Trophoblast cell (in vitro differentiated cells and primary cell): ENCODE data around the gene NRL.

Experiments
- DNase-seq, 2 donors: peaks; one replicate each; pipeline ENCODE4 v3.0.0-alpha.2; 2016
- H2AFZ ChIP-seq: 2 replicates; pipeline ENCODE4 v1.6.1; 2013; ENCODE audit warnings: low read length, moderate library complexity, mild to moderate bottlenecking; ENCODE audit not compliant: insufficient read depth, poor library complexity
- H2AK5ac ChIP-seq: 2 replicates; pipeline ENCODE4 v1.6.1; 2013; ENCODE audit warnings: mild to moderate bottlenecking, low read length
- H2BK120ac ChIP-seq: 2 replicates; pipeline ENCODE4 v1.6.1; 2013; ENCODE audit warnings: low read length, mild to moderate bottlenecking, moderate library complexity; ENCODE audit not compliant: insufficient read depth, poor library complexity
- H2BK12ac ChIP-seq: 2 replicates; pipeline ENCODE4 v1.6.1; 2013; ENCODE audit warnings: mild to moderate bottlenecking, low read length, moderate library complexity
- H2BK5ac ChIP-seq: 2 replicates; pipeline ENCODE4 v1.6.1; 2013; ENCODE audit warnings: low read length, low read depth, moderate library complexity, mild to moderate bottlenecking; ENCODE audit not compliant: poor library complexity
- H3K14ac ChIP-seq: 2 replicates; pipeline ENCODE4 v1.6.1; 2013; ENCODE audit warnings: mild to moderate bottlenecking, low read length
- H3K18ac ChIP-seq: 2 replicates; pipeline ENCODE4 v1.6.1; 2013; ENCODE audit warnings: mild to moderate bottlenecking, low read length
- H3K23ac ChIP-seq: 2 replicates; pipeline ENCODE4 v1.6.1; 2013; ENCODE audit warnings: low read length
- H3K27ac ChIP-seq: 2 replicates; pipeline ENCODE4 v1.5.1; 2013; ENCODE audit warnings: low read depth, mild to moderate bottlenecking, inconsistent platforms, low read length, moderate library complexity
- H3K27me3 ChIP-seq: 2 replicates; pipeline ENCODE4 v1.6.1; 2013; ENCODE audit warnings: inconsistent platforms, mild to moderate bottlenecking, low read length, moderate library complexity; ENCODE audit not compliant: insufficient read depth
- H3K36me3 ChIP-seq, 2 experiments: 1 replicate in 1 of 2; 2 replicates in 1 of 2; pipeline ENCODE4 v1.6.1; 2013; ENCODE audit warnings: low read length in 2 of 2, mild to moderate bottlenecking in 2 of 2, moderate library complexity in 1 of 2; ENCODE audit not compliant: insufficient read depth in 2 of 2, control insufficient read depth in 1 of 2
- H3K4ac ChIP-seq: 2 replicates; pipeline ENCODE4 v1.6.1; 2013; ENCODE audit warnings: low read depth, mild to moderate bottlenecking, low read length, moderate library complexity
- H3K4me1 ChIP-seq, 2 experiments: 1 replicate in 1 of 2; 2 replicates in 1 of 2; pipeline ENCODE4 v1.6.1; 2013; ENCODE audit warnings: low read length in 2 of 2, mild to moderate bottlenecking in 2 of 2, moderate library complexity in 1 of 2; ENCODE audit not compliant: insufficient read depth in 2 of 2, control insufficient read depth in 1 of 2
- H3K4me2 ChIP-seq: 2 replicates; pipeline ENCODE4 v1.6.1; 2013; ENCODE audit warnings: inconsistent platforms, mild to moderate bottlenecking, low read length, moderate library complexity
- H3K4me3 ChIP-seq: 2 replicates; pipeline ENCODE4 v1.5.1; 2013; ENCODE audit warnings: mild to moderate bottlenecking, low read depth, low read length, inconsistent platforms
- H3K79me1 ChIP-seq: one replicate; pipeline ENCODE4 v1.6.1; 2013; ENCODE audit warnings: low read length
- H3K79me2 ChIP-seq: 2 replicates; pipeline ENCODE4 v1.6.1; 2013; ENCODE audit warnings: low read length, mild to moderate bottlenecking; ENCODE audit not compliant: control insufficient read depth, insufficient read depth, poor library complexity
- H3K9ac ChIP-seq: 2 replicates; pipeline ENCODE4 v1.6.1; 2013; ENCODE audit warnings: mild to moderate bottlenecking, low read length
- H3K9me3 ChIP-seq: 2 replicates; pipeline ENCODE4 v1.6.1; 2013; ENCODE audit warnings: low read depth, mild to moderate bottlenecking, control low read depth, inconsistent platforms, low read length; ENCODE audit not compliant: insufficient read depth
- H4K12ac ChIP-seq: 2 replicates; pipeline ENCODE4 v1.6.1; 2013; ENCODE audit warnings: low read depth, mild to moderate bottlenecking, low read length, moderate library complexity
- H4K8ac ChIP-seq: 2 replicates; pipeline ENCODE4 v1.6.1; 2013; ENCODE audit warnings: low read depth, mild to moderate bottlenecking, low read length, moderate library complexity
- H4K91ac ChIP-seq: one replicate; pipeline ENCODE4 v1.6.1; 2013; ENCODE audit warnings: low read depth, mild to moderate bottlenecking, low read length, moderate library complexity
- WGBS: extraction: QIAGEN DNeasy Blood & Tissue Kit; methylation state at CpG from one replicate; pipeline ENCODE4 v1.1.7; 2013; ENCODE audit warnings: missing lambda C conversion rate; ENCODE audit not compliant: insufficient read length, insufficient coverage; ENCODE audit errors: extremely low coverage; 5-methylcytosine and 5-hydroxymethylcytosine counted together

Gene NRL

DNA sequence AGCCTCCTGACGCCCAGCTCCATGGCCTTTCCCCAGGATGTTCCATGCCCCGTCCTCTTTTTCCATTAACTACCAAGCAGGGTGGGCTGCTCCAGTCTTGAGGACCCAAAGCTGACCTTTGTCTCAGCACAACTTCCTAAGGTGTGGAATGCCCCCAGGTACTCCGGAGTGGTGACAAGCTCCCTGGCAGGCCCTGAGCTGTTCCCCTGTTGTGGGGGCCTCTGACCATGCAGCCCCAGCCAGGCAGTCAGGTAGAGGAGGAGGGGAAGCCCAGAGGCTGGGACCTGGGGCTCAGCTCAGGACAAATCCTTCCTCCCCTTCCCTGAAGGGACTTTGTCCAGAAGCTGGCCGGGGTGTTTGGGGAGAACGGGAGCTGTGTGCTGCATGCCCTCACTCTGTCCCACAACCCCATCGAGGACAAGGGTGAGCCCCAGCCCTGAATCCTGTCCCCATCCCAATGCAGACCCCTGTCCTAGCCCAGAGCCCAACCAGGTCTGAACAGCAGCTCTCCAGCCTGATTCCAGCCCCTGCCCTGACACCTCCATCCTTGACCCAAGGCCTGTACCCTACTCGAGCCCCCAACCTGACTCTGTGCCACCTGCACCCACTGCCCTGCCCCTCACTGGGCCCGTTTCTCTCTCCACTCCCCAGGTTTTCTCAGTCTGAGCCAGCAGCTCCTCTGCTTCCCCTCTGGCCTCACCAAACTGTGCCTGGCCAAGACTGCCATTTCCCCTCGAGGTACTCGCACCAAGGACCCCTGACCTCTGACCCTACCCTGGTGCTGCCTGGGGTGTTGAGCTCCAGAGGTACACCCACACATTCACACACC, 58.6 kb downstream of the NRL start:
- peaks cover 3% of the 10 kb centered on the region for H3K79me2 ChIP-seq
- H3K4ac ChIP-seq: no peak overlapping the region
- WGBS: no CpG with 5 or more reads among the region's 10 CpGs

DNA sequence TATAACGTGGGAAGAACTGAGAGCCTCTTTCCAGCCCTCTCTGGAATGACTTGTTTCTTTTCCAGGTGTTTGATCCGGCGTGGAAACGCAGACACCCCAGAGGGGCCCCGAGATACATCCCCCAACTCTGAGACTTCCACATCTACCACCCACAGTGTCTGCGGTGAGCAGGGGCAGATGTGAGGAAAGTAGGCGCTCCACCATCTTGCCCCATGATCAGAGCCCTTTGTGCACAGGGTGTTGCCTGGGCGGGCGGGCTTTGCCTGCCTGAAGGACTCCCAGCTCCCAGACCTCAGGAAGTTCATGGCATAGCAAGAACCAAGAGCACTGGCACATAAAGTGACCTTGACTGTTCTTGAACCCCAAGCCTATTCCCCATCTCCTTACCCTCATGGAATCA, 60.1 kb downstream of the NRL start:
- H3K27ac ChIP-seq: no peak overlapping the region
- no peak overlapping the region for H3K9ac ChIP-seq
- H2BK120ac ChIP-seq: no peak overlapping the region
- DNase-seq: no peak
- no peak overlapping the region for H3K4me3 ChIP-seq
- no peak overlapping the region for H3K23ac ChIP-seq
- H4K8ac ChIP-seq: no peak overlapping the region
- no CpG with 5 or more reads among the region's 9 CpGs for WGBS
- H3K4me2 ChIP-seq: no peak overlapping the region
- no peaks in the 10 kb centered on the region for H3K27me3 ChIP-seq
- H3K14ac ChIP-seq: no peak overlapping the region
- H2BK12ac ChIP-seq: no peak overlapping the region
- no peak overlapping the region for H4K91ac ChIP-seq
- no peak overlapping the region for H3K18ac ChIP-seq
- peaks cover 3% of the 10 kb centered on the region for H3K79me2 ChIP-seq
- H2AFZ ChIP-seq: no peak overlapping the region
- H3K9me3 ChIP-seq: peaks cover 2% of the 10 kb centered on the region
- no peak overlapping the region for H2BK5ac ChIP-seq
- no peaks in the 10 kb centered on the region for H3K36me3 ChIP-seq
- peaks cover 9 to 10% of the 10 kb centered on the region in 2 experiments for H3K4me1 ChIP-seq
- H2AK5ac ChIP-seq: no peak overlapping the region
- no peak overlapping the region for H3K4ac ChIP-seq
- peaks cover 5% of the 10 kb centered on the region for H3K79me1 ChIP-seq
- no peak overlapping the region for H4K12ac ChIP-seq

More for the DNA sequence above, 58.6 kb downstream of the NRL start:
- no peak overlapping the region for H3K23ac ChIP-seq
- no peak for DNase-seq
- no peak overlapping the region for H2AFZ ChIP-seq
- H3K4me2 ChIP-seq: no peak overlapping the region
- no peak overlapping the region for H2BK5ac ChIP-seq
- peaks cover 5% of the 10 kb centered on the region for H3K79me1 ChIP-seq
- peaks cover 2% of the 10 kb centered on the region for H3K9me3 ChIP-seq
- H2BK120ac ChIP-seq: no peak overlapping the region
- no peak overlapping the region for H2BK12ac ChIP-seq
- no peak overlapping the region for H4K12ac ChIP-seq
- no peak overlapping the region for H3K18ac ChIP-seq
- H4K8ac ChIP-seq: no peak overlapping the region
- no peaks in the 10 kb centered on the region for H3K27me3 ChIP-seq
- H3K4me1 ChIP-seq: peaks cover 9% of the 10 kb centered on the region in 2 experiments
- H3K36me3 ChIP-seq: no peaks in the 10 kb centered on the region
- H3K9ac ChIP-seq: no peak overlapping the region
- no peak overlapping the region for H4K91ac ChIP-seq
- H3K14ac ChIP-seq: no peak overlapping the region
- H3K4me3 ChIP-seq: no peak overlapping the region
- H3K27ac ChIP-seq: no peak overlapping the region
- no peak overlapping the region for H2AK5ac ChIP-seq

DNA sequence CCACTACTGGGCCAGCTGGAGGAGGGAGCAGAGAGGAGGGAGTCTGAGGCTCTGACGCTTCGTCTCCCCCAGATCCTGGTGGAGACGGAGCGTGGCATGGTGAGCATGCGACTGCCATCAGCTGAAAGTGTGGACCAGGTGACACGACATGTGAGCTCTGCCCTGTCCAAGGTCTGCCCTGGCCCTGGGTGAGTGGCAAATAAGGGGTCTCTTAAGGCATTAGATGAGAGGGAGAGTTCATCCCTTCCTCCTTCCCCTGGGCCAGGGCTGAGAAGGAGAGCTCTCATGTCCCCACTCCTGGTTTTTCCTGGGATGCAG, 60.5 kb downstream of the NRL start:
- Histone ChIP-seq H3K4me3 (no peak overlapping the region), H3K14ac (no peak overlapping the region), H2BK120ac (no peak overlapping the region), H3K9me3 (peaks cover 2% of the 10 kb centered on the region), H4K12ac (no peak overlapping the region), H3K18ac (no peak overlapping the region), H4K91ac (no peak overlapping the region), H3K27me3 (no peaks in the 10 kb centered on the region), H2AK5ac (no peak overlapping the region), H3K79me2 (peaks cover 3% of the 10 kb centered on the region), H3K4me2 (no peak overlapping the region), H3K79me1 (peaks cover 5% of the 10 kb centered on the region), H3K23ac (no peak overlapping the region), H3K4me1 (peaks cover 9 to 10% of the 10 kb centered on the region in 2 experiments), H2AFZ (no peak overlapping the region), H2BK12ac (no peak overlapping the region), H3K27ac (no peak overlapping the region), H4K8ac (no peak overlapping the region), H3K36me3 (no peaks in the 10 kb centered on the region), H3K9ac (no peak overlapping the region), H2BK5ac (no peak overlapping the region), H3K4ac (no peak overlapping the region)
- DNase-seq: no peak
- WGBS: no CpG with 5 or more reads among the region's 6 CpGs

DNA sequence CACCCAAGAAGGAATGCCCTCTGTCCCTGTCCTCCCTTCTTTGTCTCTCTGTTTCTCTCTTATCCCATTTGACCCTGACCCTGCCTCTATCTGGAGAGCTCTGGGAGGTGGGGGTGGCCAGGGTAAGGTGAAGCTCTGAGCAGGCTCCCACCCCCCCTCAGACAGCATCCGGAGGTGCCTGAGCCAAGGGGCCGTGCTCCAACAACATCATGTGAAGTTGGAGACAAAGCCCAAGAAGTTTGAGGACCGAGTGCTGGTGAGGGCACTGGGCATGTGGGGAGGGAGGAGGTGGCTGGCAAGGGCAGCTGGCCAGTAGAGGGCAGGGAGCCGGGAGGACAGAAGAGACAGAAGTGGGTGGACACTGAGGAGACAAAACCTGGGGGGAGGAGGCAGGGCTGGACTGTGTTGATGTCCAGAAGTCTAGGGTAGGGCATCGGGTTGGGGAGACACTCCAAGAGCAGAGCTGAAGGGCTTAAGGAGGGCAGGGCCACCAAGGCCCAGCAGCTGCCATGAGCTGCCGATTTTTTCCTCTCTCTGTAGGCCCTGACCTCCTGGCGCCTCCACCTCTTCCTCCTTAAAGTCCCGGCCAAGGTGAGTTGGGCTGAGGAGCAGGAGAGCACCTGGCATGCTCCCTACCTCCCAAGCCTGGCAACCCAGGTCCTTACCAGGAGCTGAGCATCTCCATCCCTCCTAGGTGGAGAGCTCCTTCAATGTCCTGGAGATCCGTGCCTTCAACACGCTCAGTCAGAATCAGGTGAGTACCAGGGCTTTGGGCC, 61.0 kb downstream of the NRL start:
- no peak for DNase-seq
- Histone ChIP-seq H3K27me3 (no peaks in the 10 kb centered on the region), H2BK12ac (no peak overlapping the region)

More for the DNA sequence above, 61.0 kb downstream of the NRL start:
- Histone ChIP-seq H3K36me3 (no peaks in the 10 kb centered on the region), H3K27ac (no peak overlapping the region), H3K18ac (no peak overlapping the region), H3K23ac (no peak overlapping the region), H2AK5ac (no peak overlapping the region), H3K4ac (no peak overlapping the region), H4K12ac (no peak overlapping the region), H3K9ac (no peak overlapping the region), H4K8ac (no peak overlapping the region), H2AFZ (no peak overlapping the region), H3K4me3 (no peak overlapping the region), H2BK120ac (no peak overlapping the region), H3K4me2 (no peak overlapping the region), H4K91ac (no peak overlapping the region), H3K14ac (no peak overlapping the region), H3K79me2 (peaks cover 3% of the 10 kb centered on the region), H3K4me1 (peaks cover 9 to 10% of the 10 kb centered on the region in 2 experiments), H3K9me3 (peaks cover 2% of the 10 kb centered on the region), H2BK5ac (no peak overlapping the region), H3K79me1 (peaks cover 5% of the 10 kb centered on the region)
- no CpG with 5 or more reads among the region's 10 CpGs for WGBS
